Subcutaneous adipose tissue (tissue), 4 donors: ENCODE data around the gene FOXJ1. TPM values are rescaled to one million over a fixed set of nuclear protein-coding genes. Genes with fewer than 3 reads are reported as not detected.

ENCODE experiments used
- total RNA-seq, 4 donors: library from RNA; depleted of rRNA; stranded (reverse); fragments of >200 nt; gene quantifications; one replicate each; pipeline ENCODE4 v1.1.0, GENCODE V29; 2016
- TF ChIP-seq, protein P1 (sequence below): fragments of 450-650 bp; IDR thresholded peaks from one replicate; pipeline ENCODE4 v1.5.1; 2016; ENCODE audit warnings: low read depth, mild to moderate bottlenecking, control low read depth, antibody characterized with exemption, moderate library complexity

The FOXJ1 gene
- total RNA-seq, 4 donors from 2014 or later, result not detected

DNA sequence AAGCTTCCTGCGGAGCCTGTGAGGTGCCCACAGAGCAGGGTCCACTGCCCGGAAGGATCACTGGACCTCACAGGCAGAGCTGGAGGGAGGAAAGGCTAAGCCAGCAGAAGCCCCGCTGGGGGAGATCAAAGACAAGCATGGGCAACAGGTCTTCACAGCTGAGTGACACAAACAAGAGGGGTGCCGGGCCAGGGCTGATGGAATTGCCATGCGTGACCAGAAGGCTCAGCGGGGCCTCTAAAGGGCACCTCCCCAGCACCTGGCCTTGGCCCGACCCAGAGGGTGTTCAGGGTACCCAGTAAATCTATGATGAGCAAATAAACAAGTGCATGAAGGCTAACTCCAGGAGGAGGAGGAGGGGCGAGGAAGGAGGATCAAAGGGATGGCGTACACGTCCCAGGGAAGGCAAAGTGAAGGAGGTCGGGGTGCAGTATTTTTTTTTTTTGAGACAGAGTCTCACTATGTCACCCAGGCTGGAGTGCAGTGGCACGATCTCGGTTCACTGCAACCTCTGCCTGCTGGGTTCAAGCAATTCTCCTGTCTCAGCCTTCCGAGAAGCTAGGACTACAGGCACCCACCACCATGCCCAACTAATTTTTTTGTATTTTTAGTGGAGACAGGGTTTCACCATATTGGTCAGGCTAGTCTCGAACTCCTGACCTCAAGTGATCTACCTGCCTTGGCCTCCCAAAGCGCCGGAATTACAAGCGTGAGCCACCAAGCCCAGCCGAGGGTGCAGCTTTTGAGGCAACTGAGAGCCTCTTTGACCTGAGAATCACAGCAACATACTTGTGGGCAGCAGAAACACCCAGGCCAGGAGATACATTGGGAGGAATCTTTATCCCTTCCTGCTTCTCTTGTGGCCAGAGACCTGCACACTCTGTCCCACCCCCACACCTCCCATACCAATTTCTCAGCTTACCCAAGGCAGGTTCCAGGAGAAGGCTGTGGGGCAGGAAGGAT lies 21.4 kb downstream of the FOXJ1 start:
- TF ChIP-seq, protein P1, sequence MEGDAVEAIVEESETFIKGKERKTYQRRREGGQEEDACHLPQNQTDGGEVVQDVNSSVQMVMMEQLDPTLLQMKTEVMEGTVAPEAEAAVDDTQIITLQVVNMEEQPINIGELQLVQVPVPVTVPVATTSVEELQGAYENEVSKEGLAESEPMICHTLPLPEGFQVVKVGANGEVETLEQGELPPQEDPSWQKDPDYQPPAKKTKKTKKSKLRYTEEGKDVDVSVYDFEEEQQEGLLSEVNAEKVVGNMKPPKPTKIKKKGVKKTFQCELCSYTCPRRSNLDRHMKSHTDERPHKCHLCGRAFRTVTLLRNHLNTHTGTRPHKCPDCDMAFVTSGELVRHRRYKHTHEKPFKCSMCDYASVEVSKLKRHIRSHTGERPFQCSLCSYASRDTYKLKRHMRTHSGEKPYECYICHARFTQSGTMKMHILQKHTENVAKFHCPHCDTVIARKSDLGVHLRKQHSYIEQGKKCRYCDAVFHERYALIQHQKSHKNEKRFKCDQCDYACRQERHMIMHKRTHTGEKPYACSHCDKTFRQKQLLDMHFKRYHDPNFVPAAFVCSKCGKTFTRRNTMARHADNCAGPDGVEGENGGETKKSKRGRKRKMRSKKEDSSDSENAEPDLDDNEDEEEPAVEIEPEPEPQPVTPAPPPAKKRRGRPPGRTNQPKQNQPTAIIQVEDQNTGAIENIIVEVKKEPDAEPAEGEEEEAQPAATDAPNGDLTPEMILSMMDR, result no peak

- TF ChIP-seq, protein P1, result no peak
Measured at GRCh38 chr17:76115138-76115754, 25.8 kb downstream of the FOXJ1 start.

DNA sequence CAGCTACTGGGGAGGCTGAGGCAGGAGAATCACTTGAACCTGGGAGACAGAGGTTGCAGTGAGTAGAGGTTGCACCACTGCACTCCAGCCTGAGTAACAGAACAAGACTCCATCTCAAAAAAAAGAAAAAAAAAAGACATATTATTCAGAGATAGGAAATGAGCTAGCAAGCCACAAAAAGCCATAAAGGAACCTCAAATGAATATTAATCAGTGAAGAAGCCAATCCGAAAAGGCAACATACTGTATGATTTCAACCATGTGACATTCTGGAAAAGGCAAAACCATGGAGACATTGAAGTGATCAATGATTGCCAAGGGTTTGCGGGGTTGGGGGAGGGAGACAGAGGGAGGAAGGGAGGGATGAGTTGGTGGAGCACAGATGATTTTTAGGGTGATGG lies 29.1 kb downstream of the FOXJ1 start:
- TF ChIP-seq, protein P1, result no peak

DNA sequence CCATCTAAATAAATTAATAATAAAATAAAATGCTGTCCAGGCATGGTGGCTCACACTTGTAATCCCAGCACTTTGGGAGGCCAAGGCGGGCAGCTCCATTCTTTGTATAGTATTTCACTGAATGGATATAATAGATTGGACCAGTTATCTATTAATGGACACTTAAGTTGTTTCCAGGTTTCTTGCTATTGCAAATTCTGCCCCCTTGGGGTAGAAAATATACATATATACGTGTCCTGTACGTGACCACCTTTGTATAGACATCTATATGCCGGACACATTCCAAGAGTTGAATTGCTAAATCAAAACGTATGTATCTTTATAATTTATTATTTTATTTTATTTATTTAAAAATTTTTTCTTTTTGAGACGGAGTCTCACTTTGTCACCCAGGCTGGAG lies 33.5 kb downstream of the FOXJ1 start:
- TF ChIP-seq, protein P1, result no peak

- TF ChIP-seq, protein P1, result no peak
Measured at GRCh38 chr17:76106703-76107102, 34.3 kb downstream of the FOXJ1 start.

DNA sequence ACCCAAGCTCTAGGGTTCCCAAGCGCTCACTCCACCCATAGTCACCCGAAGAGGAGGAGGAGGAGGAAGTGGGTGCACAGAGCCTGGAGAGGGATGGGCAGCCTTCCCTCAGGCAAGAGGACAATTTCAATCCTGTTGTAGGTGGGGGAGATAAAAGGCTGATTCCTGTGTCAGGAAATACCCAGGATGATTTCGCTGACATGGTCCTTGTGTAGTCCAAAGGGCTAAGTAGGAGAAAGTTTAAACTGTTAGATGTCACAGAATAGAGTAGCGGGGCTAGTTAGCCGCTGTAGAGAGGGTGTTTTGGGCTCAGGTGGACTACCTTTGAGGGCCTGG lies 36.2 kb downstream of the FOXJ1 start:
- TF ChIP-seq, protein P1, result no peak

DNA sequence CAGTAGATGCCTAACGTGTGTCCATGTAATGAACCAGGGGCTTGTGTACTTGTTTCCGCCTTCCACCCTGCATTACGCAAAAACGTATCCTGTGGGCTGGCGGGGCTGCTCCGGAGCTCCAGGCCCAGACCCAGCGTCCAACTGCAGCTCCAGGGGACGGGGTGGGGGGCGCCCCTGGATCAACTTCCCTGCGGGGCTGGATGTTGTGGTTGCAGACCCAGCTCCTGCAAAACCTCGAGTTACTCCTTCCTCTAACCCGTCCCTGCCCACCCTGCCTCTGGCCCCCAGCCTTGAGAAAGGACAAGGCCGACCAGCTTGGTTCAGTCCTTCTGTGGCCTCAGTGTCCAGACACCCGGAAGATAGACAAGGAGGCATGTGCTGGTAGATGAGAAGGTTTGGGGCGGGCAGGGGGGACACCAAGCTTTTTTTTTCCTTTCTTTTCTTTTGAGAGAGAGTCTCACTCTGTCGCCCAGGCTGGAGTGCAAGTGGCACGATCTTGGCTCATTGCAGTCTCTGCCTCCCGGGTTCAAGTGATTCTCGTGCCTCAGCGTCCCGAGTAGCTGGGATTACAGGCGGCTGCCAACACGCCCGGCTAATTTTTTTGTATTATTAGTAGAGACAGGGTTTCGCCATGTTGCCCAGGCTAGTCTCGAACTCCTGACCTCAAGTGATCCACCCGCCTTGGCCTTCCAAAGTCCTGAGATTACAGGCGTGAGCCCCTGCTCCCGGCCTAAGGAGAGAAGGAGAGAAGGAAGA lies 36.7 kb downstream of the FOXJ1 start:
- TF ChIP-seq, protein P1, result no peak
